Activated CD8-positive, alpha-beta memory T cell treated with anti-CD3 and anti-CD28 coated beads, Interleukin-2, amount 10 ng/mL, durations not matched to agents 7 days and 5 days (primary cell): ENCODE results near the gene RHOT2. TPM values are rescaled to one million over a fixed set of nuclear protein-coding genes. Genes with fewer than 3 reads are reported as not detected.

Source experiments
- ATAC-seq: fragments of 150-1000 bp; cut with Tn5 transposase; one replicate; pipeline ENCODE4 v1.10.0; 2021; ENCODE audit warnings: moderate library complexity
- CTCF ChIA-PET: fragments of 350-600 bp; sonication (Branson Sonifier 250); formaldehyde crosslinking; loops from one replicate; lab custom pipeline; 2021; ENCODE audit warnings: antibody characterized with exemption; lab: Charles Lee
- DNase-seq: peaks from one replicate; pipeline ENCODE4 v3.0.0-alpha.2; 2020
- H3K27ac Mint-ChIP-seq: one replicate; pipeline ENCODE4 v1.8.0; 2021; ENCODE audit warnings: mild to moderate bottlenecking, mixed read lengths
- H3K27me3 Mint-ChIP-seq: one replicate; pipeline ENCODE4 v1.8.0; 2021; ENCODE audit warnings: mixed read lengths
- H3K36me3 Mint-ChIP-seq: one replicate; pipeline ENCODE4 v1.8.0; 2021; ENCODE audit warnings: mild to moderate bottlenecking, mixed read lengths
- H3K4me1 Mint-ChIP-seq: one replicate; pipeline ENCODE4 v1.8.0; 2021; ENCODE audit warnings: mixed read lengths
- H3K4me3 Mint-ChIP-seq: one replicate; pipeline ENCODE4 v1.8.0; 2021; ENCODE audit warnings: mild to moderate bottlenecking, moderate library complexity, mixed read lengths
- H3K9me3 Mint-ChIP-seq: one replicate; pipeline ENCODE4 v1.8.0; 2022; ENCODE audit warnings: low read depth, mixed read lengths
- total RNA-seq, 2 experiments: library from RNA; stranded (reverse); gene quantifications; one replicate each; pipeline ENCODE4 v1.2.3, GENCODE V29; 2021

The RHOT2 gene
- total RNA-seq, 2 experiments from 2014 or later: 134 to 168 TPM

DNA sequence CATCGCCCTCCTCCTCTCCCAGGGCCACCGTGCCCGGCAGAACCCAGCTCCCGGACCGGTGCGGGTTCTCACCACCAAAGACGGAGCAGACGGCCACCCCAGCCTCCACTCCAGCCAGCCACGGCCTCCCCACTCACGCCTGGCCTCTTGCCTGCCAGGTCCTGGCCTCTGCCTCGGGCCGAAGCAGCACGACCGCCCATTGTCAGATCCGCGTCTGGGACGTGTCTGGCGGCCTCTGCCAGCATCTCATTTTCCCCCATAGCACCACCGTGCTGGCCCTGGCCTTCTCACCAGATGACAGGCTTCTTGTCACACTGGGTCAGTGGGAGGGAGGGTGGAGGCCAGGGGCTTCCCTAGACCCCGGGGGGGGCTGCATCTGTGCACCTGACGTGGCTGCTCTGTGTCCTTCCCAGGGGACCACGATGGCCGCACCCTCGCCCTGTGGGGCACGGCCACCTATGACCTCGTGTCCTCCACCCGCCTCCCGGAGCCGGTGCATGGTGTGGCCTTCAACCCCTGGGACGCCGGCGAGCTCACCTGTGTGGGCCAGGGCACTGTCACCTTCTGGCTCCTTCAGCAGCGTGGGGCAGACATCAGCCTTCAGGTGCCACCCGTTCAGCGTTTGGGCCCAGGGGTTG lies 6.6 kb upstream of the RHOT2 start:
- CTCF ChIA-PET: interaction anchor here (2.5 kb wide), 1 partner anchor 11 kb away, joined by 11 read pairs; the partner anchor contains the start of gene WDR90
- Mint-ChIP-seq H3K9me3 (no peaks in the 10 kb centered on the region), H3K27ac (no peak overlapping the region), H3K4me1 (peaks cover 2% of the 10 kb centered on the region), H3K4me3 (no peak overlapping the region), H3K36me3 (no peaks in the 10 kb centered on the region), H3K27me3 (no peaks in the 10 kb centered on the region)
- ATAC-seq (no peak), DNase-seq (no peak)

DNA sequence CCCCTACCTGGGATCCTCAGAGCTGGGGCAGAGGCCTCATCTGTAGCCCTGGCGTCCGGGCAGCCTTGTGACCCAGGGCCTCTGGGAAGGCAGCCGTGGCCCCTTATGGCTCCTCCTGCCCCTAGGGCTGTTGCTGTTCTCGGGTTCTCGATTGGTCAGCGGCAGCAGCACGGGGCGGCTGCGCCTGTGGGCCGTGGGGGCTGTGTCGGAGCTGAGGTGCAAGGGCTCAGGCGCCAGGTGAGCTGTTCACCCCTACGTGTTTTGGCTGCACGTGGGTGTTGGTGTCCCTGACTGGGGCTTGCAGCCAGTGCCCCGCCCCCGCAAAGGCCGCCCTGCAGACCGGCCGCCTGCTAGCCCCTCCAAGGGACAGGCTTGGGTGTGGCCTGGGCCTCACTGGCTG lies 5.8 kb upstream of the RHOT2 start:
- DNase-seq: no peak
- Mint-ChIP-seq H3K9me3 (no peaks in the 10 kb centered on the region), H3K27ac (no peak overlapping the region), H3K4me3 (no peak overlapping the region), H3K36me3 (no peaks in the 10 kb centered on the region), H3K4me1 (peaks cover 2% of the 10 kb centered on the region), H3K27me3 (no peaks in the 10 kb centered on the region)
- no peak for ATAC-seq
- CTCF ChIA-PET: interaction anchor here (1.2 kb wide), 1 partner anchor 14 kb away, joined by 3 read pairs; no protein-coding TSS in a partner anchor

DNA sequence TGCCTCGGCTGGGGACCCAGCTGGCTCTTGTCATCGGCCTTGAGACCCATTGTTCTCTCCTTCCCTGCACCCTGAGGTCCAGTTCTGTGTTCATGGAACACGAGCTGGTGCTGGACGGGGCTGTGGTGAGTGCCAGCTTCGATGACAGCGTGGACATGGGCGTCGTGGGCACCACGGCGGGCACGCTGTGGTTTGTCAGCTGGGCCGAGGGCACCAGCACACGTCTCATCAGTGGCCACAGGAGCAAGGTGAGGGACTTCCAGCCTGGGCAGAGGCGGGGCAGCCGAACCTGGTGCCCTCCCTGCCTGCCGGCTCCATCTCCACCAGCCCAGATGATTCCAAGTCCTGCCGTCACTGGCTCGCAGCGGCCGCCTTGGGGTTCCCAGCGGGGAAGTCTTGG lies 5.3 kb upstream of the RHOT2 start:
- H3K4me3 Mint-ChIP-seq: no peak overlapping the region
- DNase-seq (no peak), ATAC-seq (no peak)
- CTCF ChIA-PET: interaction anchor here (1.2 to 1.4 kb wide), 2 partner anchors 14 to 17 kb away, joined by 3 read pairs; no protein-coding TSS in a partner anchor
- peaks cover 5% of the 10 kb centered on the region for H3K4me1 Mint-ChIP-seq
- H3K27me3 Mint-ChIP-seq: no peaks in the 10 kb centered on the region
- H3K36me3 Mint-ChIP-seq: no peaks in the 10 kb centered on the region
- H3K9me3 Mint-ChIP-seq: no peaks in the 10 kb centered on the region
- H3K27ac Mint-ChIP-seq: no peak overlapping the region

DNA sequence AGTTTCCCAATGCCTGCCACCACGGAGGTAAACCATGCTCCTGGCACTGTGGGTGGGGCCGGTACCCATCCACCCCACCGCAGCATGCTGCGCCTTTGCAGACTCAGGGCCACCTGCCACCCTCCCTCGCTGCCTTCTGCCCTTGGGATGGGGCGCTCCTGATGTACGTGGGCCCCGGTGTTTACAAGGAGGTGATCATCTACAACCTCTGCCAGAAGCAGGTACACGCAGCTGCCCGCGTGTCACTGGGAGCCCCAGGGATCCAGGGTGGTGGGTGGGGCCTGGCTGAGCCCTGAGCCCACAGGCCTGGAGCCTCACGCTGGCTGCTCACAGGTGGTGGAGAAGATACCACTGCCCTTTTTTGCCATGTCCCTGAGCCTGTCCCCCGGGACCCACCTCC lies 1.4 kb upstream of the RHOT2 start:
- no peak overlapping the region for H3K27ac Mint-ChIP-seq
- no peak overlapping the region for H3K4me3 Mint-ChIP-seq
- H3K27me3 Mint-ChIP-seq: no peaks in the 10 kb centered on the region
- H3K9me3 Mint-ChIP-seq: no peaks in the 10 kb centered on the region
- CTCF ChIA-PET: no interaction called here
- DNase-seq (no peak), ATAC-seq (no peak)
- H3K36me3 Mint-ChIP-seq: peaks cover 3% of the 10 kb centered on the region
- H3K4me1 Mint-ChIP-seq: peaks cover 10% of the 10 kb centered on the region

DNA sequence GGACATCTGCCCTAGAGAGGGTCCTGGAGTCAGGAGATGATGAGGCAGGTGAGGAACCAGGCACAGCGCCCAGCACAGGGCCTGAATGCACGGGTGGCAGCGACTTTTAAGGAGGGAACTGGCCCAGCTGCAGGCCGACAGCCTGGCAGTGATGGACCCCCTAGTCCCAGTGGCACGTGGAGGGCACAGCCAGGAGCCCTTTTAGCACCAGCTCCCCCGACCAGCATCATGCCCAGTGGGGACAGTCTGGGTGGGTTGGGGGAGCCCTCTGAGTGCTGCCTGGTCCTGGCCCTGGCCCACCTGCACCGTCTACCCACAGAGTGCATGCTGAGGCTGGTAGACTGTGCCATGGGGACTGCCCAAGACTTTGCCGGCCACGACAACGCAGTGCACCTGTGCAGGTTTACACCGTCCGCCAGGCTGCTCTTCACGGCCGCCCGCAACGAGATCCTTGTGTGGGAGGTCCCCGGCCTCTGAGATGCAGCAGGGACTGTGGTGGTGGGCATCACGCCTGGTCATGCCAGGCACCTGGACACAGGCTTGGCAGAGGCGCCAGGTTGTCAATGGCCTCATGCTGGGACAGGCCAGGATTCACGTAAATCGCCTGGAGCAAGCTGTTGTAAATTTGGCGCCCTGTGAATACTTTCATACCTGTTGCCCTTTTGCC lies 686 bp upstream of the RHOT2 start:
- Mint-ChIP-seq H3K27ac (peak overlapping the region; percentile 81), H3K36me3 (peaks cover 3% of the 10 kb centered on the region), H3K9me3 (no peaks in the 10 kb centered on the region), H3K4me3 (peak overlapping the region; percentile 73), H3K4me1 (peaks cover 10% of the 10 kb centered on the region), H3K27me3 (no peaks in the 10 kb centered on the region)
- DNase-seq: no peak
- CTCF ChIA-PET: interaction anchor here (1.3 to 2.3 kb wide), 6 partner anchors 11 to 297 kb away, joined by 3 to 13 read pairs (median 6); partner anchors contain the start of gene WDR90
- no peak for ATAC-seq

DNA sequence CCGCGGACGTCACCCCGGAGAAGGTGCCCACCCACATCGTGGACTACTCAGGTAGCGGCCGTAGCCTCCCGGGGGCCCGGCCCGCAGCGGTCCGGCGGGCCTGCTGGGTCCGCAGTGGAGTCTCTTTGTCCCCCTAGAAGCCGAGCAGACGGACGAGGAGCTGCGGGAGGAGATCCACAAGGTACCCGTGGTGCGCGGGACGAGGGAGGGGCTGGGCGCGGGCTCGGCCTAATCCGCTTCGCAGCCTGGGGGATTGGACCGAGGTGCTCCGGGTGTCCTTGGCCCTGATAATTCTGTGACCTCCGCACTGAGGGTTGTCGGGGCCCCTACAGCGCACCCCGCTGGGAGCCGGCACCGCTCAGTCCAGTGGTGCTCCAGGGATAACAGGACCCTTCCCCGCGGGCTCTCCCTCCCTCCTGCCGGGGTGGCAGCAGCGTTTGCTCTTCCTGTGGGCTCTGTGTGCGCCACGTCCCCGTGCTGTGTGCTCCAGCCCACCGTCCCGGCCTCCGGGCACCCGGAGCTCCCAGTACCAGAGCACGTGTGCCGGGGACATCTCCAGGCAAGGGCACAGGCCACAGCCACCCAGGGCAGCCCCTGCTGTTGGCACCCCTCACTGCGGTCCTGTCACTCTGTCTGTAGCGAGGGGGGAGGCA lies 713 bp downstream of the RHOT2 start:
- H3K4me3 Mint-ChIP-seq: peak overlapping the region; percentile 73
- no peaks in the 10 kb centered on the region for H3K27me3 Mint-ChIP-seq
- peaks cover 10% of the 10 kb centered on the region for H3K4me1 Mint-ChIP-seq
- peaks cover 6% of the 10 kb centered on the region for H3K36me3 Mint-ChIP-seq
- H3K9me3 Mint-ChIP-seq: no peaks in the 10 kb centered on the region
- H3K27ac Mint-ChIP-seq: peak overlapping the region; percentile 81
- CTCF ChIA-PET: interaction anchor here (1.0 to 2.3 kb wide), 9 partner anchors 10 to 295 kb away, joined by 3 to 13 read pairs (median 6); partner anchors contain the start of genes JMJD8, STUB1 and WDR90
- ATAC-seq (peak; percentile 13), DNase-seq (no peak)

DNA sequence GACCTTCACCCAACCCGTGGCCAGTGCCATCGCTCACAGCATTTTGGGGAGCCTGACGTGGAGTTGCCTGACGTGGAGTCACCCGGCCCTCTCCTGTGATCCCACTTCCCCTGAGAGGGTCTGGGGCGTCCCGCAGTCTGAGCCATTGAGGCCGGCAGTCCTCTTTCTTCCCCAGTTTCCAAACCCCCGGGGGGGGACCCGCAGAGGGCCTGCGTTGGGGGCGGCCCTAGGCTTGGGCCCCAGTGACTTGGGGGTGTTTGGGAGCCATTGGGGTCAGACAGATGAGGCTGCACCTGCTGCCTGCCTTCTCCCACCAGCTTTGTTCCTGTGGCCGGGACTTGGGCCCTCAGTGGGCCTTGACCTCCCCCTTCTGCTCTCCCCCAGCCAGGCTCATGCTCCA lies 1.7 kb downstream of the RHOT2 start:
- DNase-seq (no peak), ATAC-seq (no peak)
- Mint-ChIP-seq H3K4me1 (peaks cover 10% of the 10 kb centered on the region), H3K4me3 (peak overlapping the region; percentile 73), H3K27ac (no peak overlapping the region), H3K36me3 (peaks cover 8% of the 10 kb centered on the region), H3K9me3 (no peaks in the 10 kb centered on the region), H3K27me3 (no peaks in the 10 kb centered on the region)
- CTCF ChIA-PET: interaction anchor here (1.6 kb wide), 1 partner anchor 15 kb away, joined by 3 read pairs; the partner anchor contains the start of gene JMJD8

DNA sequence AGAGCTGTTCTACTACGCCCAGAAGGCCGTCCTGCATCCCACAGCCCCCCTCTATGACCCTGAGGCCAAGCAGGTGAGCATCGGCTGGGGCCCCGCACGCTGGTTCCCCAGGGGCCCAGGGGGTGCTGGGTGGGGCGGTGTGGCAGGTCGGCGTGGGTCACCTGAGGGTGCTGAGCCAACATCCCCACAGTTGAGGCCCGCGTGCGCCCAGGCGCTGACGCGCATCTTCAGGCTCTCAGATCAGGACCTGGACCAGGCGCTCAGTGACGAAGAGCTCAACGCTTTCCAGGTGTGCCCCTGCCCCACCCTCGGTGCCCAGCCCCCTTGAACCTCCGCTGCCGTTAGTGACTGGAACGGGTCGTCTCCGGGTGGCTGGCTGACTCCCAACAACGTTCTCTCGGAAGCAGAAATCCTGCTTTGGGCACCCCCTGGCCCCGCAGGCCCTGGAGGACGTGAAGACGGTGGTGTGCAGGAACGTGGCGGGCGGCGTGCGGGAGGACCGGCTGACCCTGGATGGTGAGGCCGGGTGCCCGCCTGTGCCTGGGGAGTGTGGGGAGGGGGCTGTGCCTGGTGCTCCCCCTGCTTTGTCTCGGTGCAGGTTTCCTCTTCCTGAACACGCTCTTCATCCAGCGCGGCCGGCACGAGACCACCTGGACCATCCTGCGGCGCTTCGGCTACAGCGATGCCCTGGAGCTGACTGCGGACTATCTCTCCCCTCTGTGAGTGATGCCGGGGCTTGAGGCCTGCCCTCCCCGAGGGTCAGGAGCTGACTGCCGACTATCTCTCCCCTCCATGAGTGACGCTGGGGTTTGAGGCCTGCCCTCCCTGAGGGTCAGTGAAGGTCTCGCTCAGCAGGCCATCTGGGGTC lies 2.8 kb downstream of the RHOT2 start:
- peak overlapping the region; percentile 24 for H3K27ac Mint-ChIP-seq
- no peaks in the 10 kb centered on the region for H3K9me3 Mint-ChIP-seq
- H3K27me3 Mint-ChIP-seq: peaks cover 5% of the 10 kb centered on the region
- no peak overlapping the region for H3K4me3 Mint-ChIP-seq
- ATAC-seq (no peak), DNase-seq (no peak)
- CTCF ChIA-PET: interaction anchor here (1.6 kb wide), 1 partner anchor 14 kb away, joined by 3 read pairs; the partner anchor contains the start of gene JMJD8
- H3K4me1 Mint-ChIP-seq: peaks cover 13% of the 10 kb centered on the region
- peaks cover 8% of the 10 kb centered on the region for H3K36me3 Mint-ChIP-seq

DNA sequence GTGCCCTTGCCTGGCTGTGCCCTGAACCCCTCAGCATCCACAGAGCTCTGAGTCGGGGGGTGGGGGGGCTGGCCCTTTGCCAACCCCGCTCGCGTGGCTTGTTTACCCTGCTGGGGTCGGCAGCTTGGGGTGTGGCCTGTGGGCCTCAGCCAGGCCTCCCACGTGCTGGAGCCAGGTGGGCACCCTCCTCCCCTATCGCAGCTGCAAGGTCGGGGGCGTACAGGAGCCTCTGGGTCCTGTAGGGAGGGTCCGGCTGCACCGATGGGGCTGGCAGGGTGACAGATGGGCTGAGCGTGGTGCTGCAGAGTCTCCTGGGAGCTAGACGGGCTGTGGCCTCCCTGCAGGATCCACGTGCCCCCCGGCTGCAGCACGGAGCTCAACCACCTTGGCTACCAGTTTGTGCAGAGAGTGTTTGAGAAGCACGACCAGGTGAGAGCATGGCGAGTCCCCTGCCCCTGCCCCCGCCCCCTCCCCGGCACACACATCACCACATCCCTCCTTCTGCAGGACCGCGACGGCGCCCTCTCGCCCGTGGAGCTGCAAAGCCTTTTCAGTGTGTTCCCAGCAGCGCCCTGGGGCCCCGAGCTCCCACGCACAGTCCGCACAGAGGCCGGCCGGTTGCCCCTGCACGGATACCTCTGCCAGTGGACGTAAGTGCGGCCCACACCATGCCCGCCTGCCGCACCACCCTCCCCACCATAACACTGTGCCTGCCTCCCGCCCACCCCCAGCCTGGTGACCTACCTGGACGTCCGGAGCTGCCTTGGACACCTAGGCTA lies 3.6 kb downstream of the RHOT2 start:
- Mint-ChIP-seq H3K4me3 (no peak overlapping the region), H3K27me3 (peaks cover 6% of the 10 kb centered on the region), H3K36me3 (peaks cover 8% of the 10 kb centered on the region), H3K27ac (no peak overlapping the region), H3K9me3 (no peaks in the 10 kb centered on the region), H3K4me1 (peaks cover 13% of the 10 kb centered on the region)
- ATAC-seq (no peak), DNase-seq (no peak)
- CTCF ChIA-PET: no interaction called here

DNA sequence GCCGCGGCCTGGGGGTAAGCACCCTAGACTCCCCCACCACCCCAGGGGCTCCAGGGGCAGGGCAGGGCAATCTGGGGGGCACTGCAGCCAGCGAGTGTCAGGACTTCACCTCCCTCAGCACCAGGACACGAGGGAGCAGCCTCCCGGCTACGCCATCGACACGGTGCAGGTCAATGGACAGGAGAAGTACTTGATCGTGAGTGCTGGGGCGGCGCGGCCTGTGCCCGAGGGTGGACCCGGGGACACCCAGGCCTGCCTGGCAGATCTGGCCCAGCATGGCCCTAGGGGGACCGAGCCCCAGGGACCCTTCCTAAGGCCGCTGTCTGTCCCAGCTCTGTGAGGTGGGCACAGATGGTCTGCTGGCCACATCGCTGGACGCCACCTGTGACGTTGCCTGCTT lies 4.4 kb downstream of the RHOT2 start:
- no peaks in the 10 kb centered on the region for H3K9me3 Mint-ChIP-seq
- H3K4me1 Mint-ChIP-seq: peaks cover 12% of the 10 kb centered on the region
- DNase-seq (no peak), ATAC-seq (no peak)
- no peak overlapping the region for H3K4me3 Mint-ChIP-seq
- peaks cover 8% of the 10 kb centered on the region for H3K36me3 Mint-ChIP-seq
- peaks cover 12% of the 10 kb centered on the region for H3K27me3 Mint-ChIP-seq
- no peak overlapping the region for H3K27ac Mint-ChIP-seq
- CTCF ChIA-PET: no interaction called here

DNA sequence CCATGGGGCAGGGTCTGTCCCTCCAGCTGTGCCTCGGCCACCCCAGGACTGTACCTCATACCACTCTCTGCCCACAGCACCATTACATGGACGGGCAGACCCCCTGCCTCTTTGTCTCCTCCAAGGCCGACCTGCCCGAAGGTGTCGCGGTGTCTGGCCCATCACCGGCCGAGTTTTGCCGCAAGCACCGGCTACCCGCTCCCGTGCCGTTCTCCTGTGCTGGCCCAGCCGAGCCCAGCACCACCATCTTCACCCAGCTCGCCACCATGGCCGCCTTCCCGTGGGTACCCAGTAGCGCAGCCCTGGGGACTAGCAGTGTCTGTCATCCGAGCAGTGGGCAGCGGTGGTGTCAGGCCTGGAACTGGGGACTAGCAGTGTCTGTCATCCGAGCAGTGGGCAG lies 4.9 kb downstream of the RHOT2 start:
- CTCF ChIA-PET: no interaction called here
- peaks cover 8% of the 10 kb centered on the region for H3K36me3 Mint-ChIP-seq
- no peaks in the 10 kb centered on the region for H3K9me3 Mint-ChIP-seq
- DNase-seq (no peak), ATAC-seq (no peak)
- H3K4me1 Mint-ChIP-seq: peaks cover 8% of the 10 kb centered on the region
- no peak overlapping the region for H3K27ac Mint-ChIP-seq
- H3K27me3 Mint-ChIP-seq: peaks cover 12% of the 10 kb centered on the region
- H3K4me3 Mint-ChIP-seq: no peak overlapping the region

DNA sequence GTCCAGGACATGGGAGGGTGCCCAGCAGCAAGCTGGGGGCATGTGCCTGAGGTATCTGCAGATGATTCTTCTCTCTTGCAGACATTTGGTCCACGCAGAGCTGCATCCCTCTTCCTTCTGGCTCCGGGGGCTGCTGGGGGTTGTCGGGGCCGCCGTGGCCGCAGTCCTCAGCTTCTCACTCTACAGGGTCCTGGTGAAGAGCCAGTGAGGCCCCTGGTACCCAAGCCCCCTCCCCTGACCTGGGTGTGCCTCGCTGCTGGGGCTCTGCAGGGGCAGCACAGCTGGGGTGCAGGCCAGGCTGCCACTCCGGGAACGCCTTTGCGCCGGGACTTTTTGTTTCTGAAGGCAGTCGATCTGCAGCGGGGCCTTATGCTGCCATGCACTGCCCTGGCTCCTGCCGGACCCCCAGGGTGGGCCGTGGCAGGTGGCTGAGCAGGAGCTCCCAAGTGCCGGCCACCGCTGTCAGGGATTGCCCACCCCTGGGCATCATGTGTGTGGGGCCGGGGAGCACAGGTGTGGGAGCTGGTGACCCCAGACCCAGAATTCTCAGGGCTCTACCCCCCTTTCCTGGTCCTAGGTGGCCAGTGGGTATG lies 5.6 kb downstream of the RHOT2 start:
- H3K9me3 Mint-ChIP-seq: no peaks in the 10 kb centered on the region
- H3K27me3 Mint-ChIP-seq: peaks cover 12% of the 10 kb centered on the region
- H3K4me3 Mint-ChIP-seq: no peak overlapping the region
- CTCF ChIA-PET: no interaction called here
- peaks cover 8% of the 10 kb centered on the region for H3K4me1 Mint-ChIP-seq
- H3K27ac Mint-ChIP-seq: no peak overlapping the region
- ATAC-seq: no peak
- DNase-seq: no peak
- H3K36me3 Mint-ChIP-seq: peaks cover 8% of the 10 kb centered on the region
